Activated CD8-positive, alpha-beta memory T cell treated with anti-CD3 and anti-CD28 coated beads for 36 hours (primary cell): ENCODE results near the gene C1QTNF8. TPM values are rescaled to one million over a fixed set of nuclear protein-coding genes. Genes with fewer than 3 reads are reported as not detected.

Experiments
- CTCF ChIA-PET: fragments of 350-600 bp; sonication (Branson Sonifier 250); formaldehyde crosslinking; loops from one replicate; lab custom pipeline; 2021; ENCODE audit warnings: antibody characterized with exemption; lab: Charles Lee
- POLR2A ChIA-PET: fragments of 350-600 bp; sonication (Branson Sonifier 250); formaldehyde crosslinking; loops from one replicate; lab custom pipeline; 2021; ENCODE audit warnings: antibody characterized with exemption; lab: Charles Lee
- total RNA-seq, 2 experiments: library from RNA; stranded (reverse); gene quantifications; one replicate each; pipeline ENCODE4 v1.2.3, GENCODE V29; 2021

C1QTNF8 gene
- total RNA-seq, 2 experiments from 2014 or later: not detected

- CTCF ChIA-PET: interaction anchor here (0.6 kb wide), 1 partner anchor 343 kb away, joined by 5 read pairs; no protein-coding TSS in a partner anchor
- POLR2A ChIA-PET: no interaction called here
Measured at GRCh38 chr16:1070084-1070863, 25.8 kb downstream of the C1QTNF8 start.

GRCh38 chr16:1069154-1069553 is 26.9 kb downstream of the C1QTNF8 start:
- ChIA-PET CTCF (interaction anchor here (0.7 to 0.8 kb wide), 2 partner anchors 14 to 246 kb away, joined by 3 to 4 read pairs; no protein-coding TSS in a partner anchor), POLR2A (no interaction called here)

- ChIA-PET CTCF (interaction anchor here (0.7 to 0.8 kb wide), 2 partner anchors 13 to 245 kb away, joined by 3 to 4 read pairs; no protein-coding TSS in a partner anchor), POLR2A (no interaction called here)
Measured at GRCh38 chr16:1068451-1068850, 27.6 kb downstream of the C1QTNF8 start.

- POLR2A ChIA-PET: no interaction called here
Measured at GRCh38 chr16:1067629-1068028, 28.4 kb downstream of the C1QTNF8 start.

GRCh38 chr16:1066584-1067172 is 29.4 kb downstream of the C1QTNF8 start:
- CTCF ChIA-PET: no interaction called here
- POLR2A ChIA-PET: no interaction called here

More at GRCh38 chr16:1067629-1068028, 28.4 kb downstream of the C1QTNF8 start:
- CTCF ChIA-PET: no interaction called here

- ChIA-PET POLR2A (interaction anchor here (0.6 kb wide), 1 partner anchor 182 kb away, joined by 4 read pairs; no protein-coding TSS in a partner anchor), CTCF (no interaction called here)
Measured at GRCh38 chr16:1065469-1066128, 30.4 kb downstream of the C1QTNF8 start.

- POLR2A ChIA-PET: no interaction called here
- CTCF ChIA-PET: no interaction called here
Measured at GRCh38 chr16:1063728-1064127, 32.3 kb downstream of the C1QTNF8 start.

GRCh38 chr16:1062895-1063294 is 33.1 kb downstream of the C1QTNF8 start:
- CTCF ChIA-PET: no interaction called here
- POLR2A ChIA-PET: no interaction called here

- POLR2A ChIA-PET: no interaction called here
- CTCF ChIA-PET: no interaction called here
Measured at GRCh38 chr16:1061769-1062505, 34.1 kb downstream of the C1QTNF8 start.

GRCh38 chr16:1060416-1061340 is 35.4 kb downstream of the C1QTNF8 start:
- CTCF ChIA-PET: no interaction called here

GRCh38 chr16:1059310-1059709 is 36.7 kb downstream of the C1QTNF8 start:
- ChIA-PET CTCF (interaction anchor here (0.8 kb wide), 1 partner anchor 31 kb away, joined by 3 read pairs; no protein-coding TSS in a partner anchor), POLR2A (no interaction called here)

More at GRCh38 chr16:1060416-1061340, 35.4 kb downstream of the C1QTNF8 start:
- POLR2A ChIA-PET: no interaction called here

GRCh38 chr16:1058216-1058615 is 37.8 kb downstream of the C1QTNF8 start:
- CTCF ChIA-PET: interaction anchor here (0.6 to 2.0 kb wide), 10 partner anchors 10 to 313 kb away, joined by 3 to 14 read pairs (median 4); no protein-coding TSS in a partner anchor
- POLR2A ChIA-PET: no interaction called here

- POLR2A ChIA-PET: interaction anchor here (0.6 kb wide), 1 partner anchor 1994 kb away, joined by 4 read pairs; no protein-coding TSS in a partner anchor
Measured at GRCh38 chr16:1057252-1057932, 38.7 kb downstream of the C1QTNF8 start.

GRCh38 chr16:1056196-1056595 is 39.8 kb downstream of the C1QTNF8 start:
- ChIA-PET CTCF (interaction anchor here (0.6 to 1.8 kb wide), 8 partner anchors 14 to 243 kb away, joined by 3 to 11 read pairs (median 3); no protein-coding TSS in a partner anchor), POLR2A (no interaction called here)

More at GRCh38 chr16:1057252-1057932, 38.7 kb downstream of the C1QTNF8 start:
- CTCF ChIA-PET: interaction anchor here (0.6 to 2.0 kb wide), 19 partner anchors 10 to 312 kb away, joined by 3 to 14 read pairs (median 4); partner anchors contain the start of gene SOX8

GRCh38 chr16:1055557-1055924 is 40.5 kb downstream of the C1QTNF8 start:
- POLR2A ChIA-PET: no interaction called here
- CTCF ChIA-PET: interaction anchor here (0.5 to 1.4 kb wide), 8 partner anchors 13 to 217 kb away, joined by 3 read pairs; no protein-coding TSS in a partner anchor

- ChIA-PET POLR2A (no interaction called here), CTCF (interaction anchor here (0.5 to 1.4 kb wide), 8 partner anchors 12 to 217 kb away, joined by 3 read pairs; no protein-coding TSS in a partner anchor)
Measured at GRCh38 chr16:1054660-1055556, 41.1 kb downstream of the C1QTNF8 start.
